HT1080 (cell line): ENCODE measurements around the gene SH3GL3. TPM values are rescaled to one million over a fixed set of nuclear protein-coding genes. Genes with fewer than 3 reads are reported as not detected.

Source experiments
- DNase-seq: peaks from one replicate; pipeline ENCODE4 v3.0.0-alpha.2; 2015; ENCODE audit warnings: low read depth
- total RNA-seq: library from RNA; depleted of rRNA; stranded (reverse); fragments of >200 nt; shearing (Covaris generic); gene quantifications from 2 replicates; pipeline ENCODE4 v1.2.3, GENCODE V29; 2014; rRNA removed

SH3GL3 gene
- total RNA-seq, 1 experiment from 2014 or later = 2.1 TPM

DNA sequence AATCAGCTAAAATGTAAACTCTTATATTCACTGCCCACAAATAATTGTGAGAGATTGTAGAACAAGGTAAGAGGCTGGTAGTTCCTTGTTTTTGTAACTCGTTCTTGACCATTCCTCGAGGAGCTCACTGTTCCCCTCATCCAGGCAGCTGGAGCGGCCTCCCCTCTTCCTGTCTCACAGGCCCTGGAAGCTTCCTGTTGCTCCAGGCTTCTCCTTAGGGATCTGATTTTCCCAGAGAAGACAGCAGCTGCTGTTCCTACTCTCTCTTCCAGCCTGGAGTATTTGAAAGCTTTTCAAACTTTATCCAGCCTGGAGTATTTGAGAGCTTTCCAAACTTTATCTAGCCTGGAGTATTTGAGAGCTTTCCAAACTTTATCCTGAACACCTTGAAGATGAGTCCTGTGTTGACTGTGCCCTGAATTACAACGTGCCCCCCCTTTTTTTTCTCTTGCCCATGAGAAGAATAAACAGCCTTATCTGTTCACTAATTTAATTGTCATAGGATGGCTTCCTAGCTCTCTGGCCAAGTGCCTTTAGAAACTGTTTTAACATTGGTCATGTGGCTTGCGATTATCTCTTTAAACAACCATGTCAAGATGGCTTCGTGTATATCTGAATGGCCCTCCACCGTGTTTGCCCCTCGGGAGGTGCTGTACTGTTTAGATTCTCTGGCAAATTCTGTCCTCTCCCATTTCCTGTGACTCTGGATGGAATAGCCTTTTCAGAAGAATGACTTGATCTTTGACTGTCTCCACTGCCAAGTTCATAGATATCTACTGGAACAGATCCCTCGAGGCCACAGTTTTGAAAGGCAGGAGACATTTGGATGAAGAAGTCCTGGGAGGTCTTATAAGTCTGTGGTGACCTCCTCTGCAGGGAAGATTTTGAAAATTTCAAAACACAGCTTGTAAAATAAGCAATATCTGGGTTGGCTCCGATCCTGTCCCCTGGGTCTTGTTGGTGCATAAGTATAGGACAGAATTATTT lies 211.6 kb downstream of the SH3GL3 start:
- no peak for DNase-seq

DNA sequence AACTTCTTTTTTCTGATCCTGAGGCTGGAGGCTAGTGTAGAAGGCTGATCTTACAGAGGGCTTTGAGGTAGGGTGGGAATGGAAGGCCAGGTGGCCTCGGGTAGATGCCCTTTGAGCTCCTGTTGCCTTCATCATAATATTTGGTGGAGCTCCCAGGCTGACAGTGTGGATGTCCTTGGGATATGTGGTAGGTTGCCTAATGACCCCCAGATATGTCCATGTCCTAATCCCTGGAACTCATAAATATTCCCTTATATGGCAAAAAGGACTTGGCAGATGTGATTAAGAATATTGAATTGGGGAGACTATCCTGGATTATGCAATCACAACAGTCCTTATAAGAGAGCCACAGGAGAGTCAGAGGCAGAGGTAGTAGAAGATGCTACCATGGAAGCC lies 212.3 kb downstream of the SH3GL3 start:
- DNase-seq = no peak

DNA sequence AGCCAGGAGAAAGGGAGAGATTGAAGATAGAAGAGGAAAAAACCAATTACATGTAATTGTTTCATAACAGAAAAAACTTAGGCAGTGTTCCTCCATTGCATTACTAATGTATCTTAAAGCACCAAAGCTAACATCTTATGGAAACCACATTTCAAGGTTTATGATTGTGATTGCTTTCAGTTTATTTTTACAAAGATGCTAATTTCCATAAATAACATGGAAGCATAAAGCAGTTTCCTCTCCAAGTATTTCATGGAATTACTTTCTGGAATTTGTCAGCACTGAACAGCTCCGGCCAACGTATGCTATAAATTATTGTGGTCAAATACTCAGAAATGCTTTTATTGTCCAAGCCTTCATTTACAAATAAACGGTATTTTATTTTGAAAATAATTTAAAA lies 218.3 kb downstream of the SH3GL3 start:
- no peak for DNase-seq

Other genes with a start within 250 kb of the SH3GL3 start
- 39.8 and 47.8 TPM in 2 replicates for gene HDGFL3, start 239.5 kb upstream of the SH3GL3 start, total RNA-seq
- 14.8 and 18.1 TPM in 2 replicates for gene BNC1, start 162.7 kb upstream of the SH3GL3 start, total RNA-seq
- 0.03 TPM in 1 of 2 replicates, not detected in the other for gene ADAMTSL3, start 206.8 kb downstream of the SH3GL3 start, total RNA-seq